K562 (cell line): ENCODE measurements around the gene RAI14. TPM values are rescaled to one million over a fixed set of nuclear protein-coding genes. Genes with fewer than 3 reads are reported as not detected.

Experiments
- ATAC-seq: fragments of 200-7000 bp; cut with Tn5 transposase; 3 replicates; pipeline ENCODE4 v1.9.1; 2020; ENCODE audit warnings: moderate library complexity
- BruUV-seq: library from RNA; stranded (reverse); fragments of 400-500 nt; replicated peaks from 2 replicates; lab custom pipeline; 2021; lab: Mats Ljungman, UMichigan
- CTCF ChIA-PET: fragments of 300-600 bp; formaldehyde crosslinking; extraction: SDS; loops from one replicate; lab custom pipeline; 2021; ENCODE audit warnings: low intra/inter-chr PET ratio; lab: Yijun Ruan, JAX
- POLR2A ChIA-PET: fragments of 300-600, 350-650 bp; sonication (Branson Sonifier 250); formaldehyde crosslinking; extraction: SDS; loops from one replicate; lab custom pipeline; 2021; ENCODE audit warnings: antibody characterized with exemption, inconsistent platforms; lab: Yijun Ruan, JAX
- DNase-seq, 4 experiments: peaks; one replicate each; pipeline versions ENCODE4 v3.0.0 to v3.0.0-alpha.2; 2011 to 2018; ENCODE audit warnings: low spot score in 3 of 4, mixed read lengths in 3 of 4; ENCODE audit errors: extremely low read depth in 1 of 4
- FAIRE-seq: peaks from 2 replicates; lab custom pipeline; 2011; peaks lifted over from hg19 to GRCh38; lab: Jason Lieb, UNC
- H2AFZ ChIP-seq: 2 replicates; pipeline ENCODE4 v1.6.0; 2011; ENCODE audit warnings: low read depth, low read length, control low read depth, inconsistent platforms
- H3K27ac ChIP-seq: fragments of 200-600 bp; 3 replicates; pipeline ENCODE4 v1.8.0; 2011; ENCODE audit warnings: low read depth, mild to moderate bottlenecking, control low read depth, inconsistent platforms, low read length, moderate library complexity, mixed read lengths; ENCODE audit errors: extremely low read depth
- H3K27me3 ChIP-seq, 2 experiments: fragments of 300-600 bp in 1 of 2; 2 replicates in 1 of 2; 3 replicates in 1 of 2; pipeline versions ENCODE4 v1.6.0 to v1.8.0; 2011; ENCODE audit warnings: inconsistent platforms in 2 of 2, low read length in 2 of 2, mild to moderate bottlenecking in 1 of 2, mixed read lengths in 1 of 2, moderate library complexity in 1 of 2; ENCODE audit not compliant: control insufficient read depth in 2 of 2, insufficient read depth in 2 of 2
- H3K36me3 ChIP-seq: fragments of 300-600 bp; 3 replicates; pipeline ENCODE4 v1.8.0; 2011; ENCODE audit warnings: mild to moderate bottlenecking, low read length, inconsistent platforms; ENCODE audit not compliant: control insufficient read depth, insufficient read depth
- H3K4me1 ChIP-seq, 2 experiments: fragments of 200-600 bp in 1 of 2; replicated peaks in 1 of 2; 2 replicates in 1 of 2; 3 replicates in 1 of 2; pipeline versions ENCODE4 v1.5.1 to v1.8.0; 2011; ENCODE audit warnings: inconsistent platforms in 2 of 2, low read length in 2 of 2, mild to moderate bottlenecking in 1 of 2, mixed read lengths in 1 of 2, moderate library complexity in 1 of 2; ENCODE audit not compliant: control insufficient read depth in 2 of 2, insufficient read depth in 2 of 2
- H3K4me2 ChIP-seq: 2 replicates; pipeline ENCODE4 v1.6.1; 2011; ENCODE audit warnings: low read length, control low read depth, inconsistent platforms, mixed read lengths; ENCODE audit not compliant: insufficient read depth
- H3K4me3 ChIP-seq: fragments of 200-600 bp; sonication (generic), shearing (Covaris generic); 2 replicates; pipeline ENCODE4 v1.5.1; 2016; ENCODE audit warnings: control low read depth, inconsistent platforms
- H3K79me2 ChIP-seq: fragments of 200-600 bp; 3 replicates; pipeline ENCODE4 v1.8.0; 2011; ENCODE audit warnings: low read length, inconsistent platforms; ENCODE audit not compliant: control insufficient read depth, insufficient read depth
- H3K9ac ChIP-seq, 2 experiments: 2 replicates each; pipeline versions ENCODE4 v1.6.0 to v1.6.1; 2011; ENCODE audit warnings: low read depth in 2 of 2, low read length in 2 of 2, control low read depth in 1 of 2, inconsistent platforms in 1 of 2, mild to moderate bottlenecking in 1 of 2, mixed read lengths in 1 of 2; ENCODE audit not compliant: insufficient read depth in 1 of 2
- H3K9me1 ChIP-seq: one replicate; pipeline ENCODE4 v1.6.0; 2011; ENCODE audit warnings: inconsistent platforms, mild to moderate bottlenecking, low read length, moderate library complexity; ENCODE audit not compliant: control insufficient read depth, insufficient read depth
- H3K9me3 ChIP-seq: replicated peaks from 2 replicates; pipeline ENCODE4 v1.5.1; 2011; ENCODE audit warnings: low read depth, low read length, inconsistent platforms; ENCODE audit not compliant: control insufficient read depth, insufficient read depth
- H4K20me1 ChIP-seq: replicated peaks from 2 replicates; pipeline ENCODE4 v1.6.1; 2011; ENCODE audit warnings: low read length, inconsistent platforms, mixed read lengths; ENCODE audit not compliant: control insufficient read depth, insufficient read depth
- FOXJ2 ChIP-seq: fragments of 200-800 bp; sonication (Bioruptor generic); IDR thresholded peaks from 2 replicates; pipeline ENCODE4 v1.6.1; 2016; ENCODE audit warnings: missing genetic modification characterization, missing compliant biosample characterization
- FOXK2 ChIP-seq, 2 experiments: fragments of 450-650 bp; IDR thresholded peaks in 1 of 2; conservative IDR thresholded peaks in 1 of 2; 2 replicates each; pipeline ENCODE4 v1.6.1; 2016; ENCODE audit warnings: low read depth in 2 of 2, mild to moderate bottlenecking in 1 of 2
- GABPB1 ChIP-seq: sonication (generic); formaldehyde crosslinking; IDR thresholded peaks from 2 replicates; pipeline ENCODE4 v1.8.0; 2022; ENCODE audit warnings: mild to moderate bottlenecking, missing genetic modification reagents
- HOXB6 ChIP-seq: fragments of 250-450 bp; sonication (Bioruptor Pico); IDR thresholded peaks from 2 replicates; pipeline ENCODE4 v1.5.1; 2022; ENCODE audit warnings: mild to moderate bottlenecking, borderline replicate concordance
- LARP7 ChIP-seq: fragments of 450-650 bp; IDR thresholded peaks from 2 replicates; pipeline ENCODE4 v1.6.1; 2016
- MAZ ChIP-seq, 2 experiments: fragments of 450-650 bp in 1 of 2; sonication (generic) in 1 of 2; formaldehyde crosslinking; IDR thresholded peaks in 1 of 2; conservative IDR thresholded peaks in 1 of 2; 2 replicates each; pipeline versions ENCODE4 v1.4.0 to v1.5.0; 2020; ENCODE audit warnings: mild to moderate bottlenecking in 1 of 2, missing genetic modification reagents in 1 of 2
- NFATC3 ChIP-seq: fragments of 450-650 bp; IDR thresholded peaks from 2 replicates; pipeline ENCODE4 v1.6.1; 2017; ENCODE audit warnings: mild to moderate bottlenecking
- NUFIP1 ChIP-seq: fragments of 450-650 bp; IDR thresholded peaks from 2 replicates; pipeline ENCODE4 v1.6.1; 2018; ENCODE audit not compliant: partially characterized antibody
- ZFP1 ChIP-seq: fragments of 450-650 bp; formaldehyde crosslinking; IDR thresholded peaks from 2 replicates; pipeline ENCODE4 v1.4.0; 2020; ENCODE audit warnings: mild to moderate bottlenecking, mixed read lengths
- ZNF76 ChIP-seq: fragments of 250-450 bp; sonication (Bioruptor Pico); IDR thresholded peaks from 2 replicates; pipeline ENCODE4 v1.4.0; 2020; ENCODE audit warnings: mild to moderate bottlenecking, moderate library complexity, borderline replicate concordance
- WGBS: fragments of 100-300 bp; shearing (Covaris generic); methylation state at CpG from one replicate; pipeline ENCODE4 v1.1.6; 2016; ENCODE audit warnings: low coverage, mixed read lengths; ENCODE audit not compliant: insufficient coverage; ENCODE audit errors: missing lambda C conversion rate; 5-methylcytosine and 5-hydroxymethylcytosine counted together
- in situ Hi-C: fragments of 300-500 bp; cut with MboI; formaldehyde crosslinking; loops from 4 replicates; pipeline ENCODE4 v1.15.0; 2018; ENCODE audit warnings: inconsistent platforms, mixed read lengths
- intact Hi-C: fragments of 100-400 bp; cut with micrococcal nuclease; formaldehyde crosslinking; loops from 2 replicates; pipeline ENCODE4 v1.14.2; 2022
- polyA plus RNA-seq, 8 experiments: library from polyadenylated mRNA; depleted of rRNA in 4 of 8; stranded (reverse) in 5 of 8; unstranded in 3 of 8; fragments of >200 nt; fragmentation: Nextera tagmentation in 2 of 8; fragmentation: Illumina TruSeq in 1 of 8; extraction: Ambion mirVana in 2 of 8; extraction: Trizol in 1 of 8; gene quantifications; 2 replicates each; pipeline versions ENCODE4 v1.2.1 to v1.2.3, GENCODE V29; 2011 to 2014; ENCODE audit warnings: inconsistent platforms in 1 of 8, missing spikeins in 1 of 8
- total RNA-seq, 7 experiments: library from RNA; depleted of rRNA in 6 of 7; stranded (reverse); fragments of >200 nt in 6 of 7; fragmentation: Illumina TruSeq in 2 of 7; extraction: Trizol in 2 of 7; gene quantifications; 2 replicates each; pipeline versions ENCODE4 v1.2.1 to v1.2.3, GENCODE V29; 2011 to 2021; ENCODE audit warnings: low replicate concordance in 1 of 7
- TF ChIP-seq, protein P1 (sequence below), 2 experiments: fragments of 150-350 bp in 1 of 2; IDR thresholded peaks; 2 replicates each; pipeline ENCODE4 v1.6.1; 2012 to 2016; ENCODE audit warnings: low read depth in 2 of 2, low read length in 2 of 2, mild to moderate bottlenecking in 1 of 2, moderate library complexity in 1 of 2
- TF ChIP-seq, protein P2 (sequence below): sonication (generic); formaldehyde crosslinking; IDR thresholded peaks from 2 replicates; pipeline ENCODE4 v1.8.1; 2023; ENCODE audit warnings: mild to moderate bottlenecking, missing genetic modification reagents
- TF ChIP-seq, protein P3 (sequence below): sonication (generic); formaldehyde crosslinking; IDR thresholded peaks from 2 replicates; pipeline ENCODE4 v1.8.1; 2022; ENCODE audit warnings: missing genetic modification reagents

RAI14 gene
- total and polyA plus RNA-seq, 9 of the 15 experiments (the other 6 are each of a cell fraction or from before 2014, with no cell fraction given): 11.3 to 82.5 (median 34.8) TPM

DNA sequence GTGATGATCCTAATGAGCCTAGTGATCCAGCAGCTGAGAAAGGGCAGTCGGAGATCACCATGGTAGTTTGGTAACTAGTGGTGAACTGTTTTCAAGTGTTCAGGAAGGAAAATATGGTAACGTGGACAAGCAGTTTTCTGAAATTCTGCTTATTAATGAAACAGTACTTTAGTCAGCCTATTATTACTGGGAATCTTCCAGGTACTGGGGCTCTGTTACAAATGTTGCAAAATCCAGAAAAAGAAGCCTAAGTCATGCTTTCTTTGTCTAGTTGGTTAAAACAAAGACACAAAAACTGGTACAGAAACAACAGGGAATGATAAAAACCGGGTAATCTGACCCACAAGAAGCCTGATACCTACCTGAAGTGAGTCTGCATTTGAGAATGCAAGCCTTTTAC lies 201.0 kb downstream of the RAI14 start:
- 29% methylated on average over 3 of the region's 3 CpGs for WGBS

More for the DNA sequence above, 201.0 kb downstream of the RAI14 start:
- Histone ChIP-seq H3K27me3 (no peaks in the 10 kb centered on the region), H3K36me3 (no peaks in the 10 kb centered on the region), H4K20me1 (no peaks in the 10 kb centered on the region), H3K4me2 (no peak overlapping the region), H3K27ac (no peak overlapping the region), H3K4me3 (no peak overlapping the region), H3K79me2 (no peaks in the 10 kb centered on the region), H2AFZ (no peak overlapping the region), H3K9me3 (no peaks in the 10 kb centered on the region), H3K9me1 (no peaks in the 10 kb centered on the region), H3K9ac (no peak overlapping the region), H3K4me1 (no peaks in the 10 kb centered on the region)
- DNase-seq (no peak), FAIRE-seq (no peak), ATAC-seq (no peak)
- no peak for TF ChIP-seq NUFIP1
- no peak for TF ChIP-seq MAZ (CRISPR knock-in tag; conservative IDR thresholded peaks at IDR 0.05 in 1 of 2, IDR thresholded peaks at IDR 0.05 in 1 of 2)
- no peak for TF ChIP-seq FOXJ2
- TF ChIP-seq ZFP1 (CRISPR knock-in tag): no peak
- TF ChIP-seq LARP7: no peak
- TF ChIP-seq HOXB6 (CRISPR knock-in tag): no peak
- no peak for TF ChIP-seq FOXK2 (conservative IDR thresholded peaks at IDR 0.05 in 1 of 2, IDR thresholded peaks at IDR 0.05 in 1 of 2; ENCODE audit: low read depth in 2 of 2)
- TF ChIP-seq ZNF76 (CRISPR knock-in tag): no peak
- TF ChIP-seq, protein P1, sequence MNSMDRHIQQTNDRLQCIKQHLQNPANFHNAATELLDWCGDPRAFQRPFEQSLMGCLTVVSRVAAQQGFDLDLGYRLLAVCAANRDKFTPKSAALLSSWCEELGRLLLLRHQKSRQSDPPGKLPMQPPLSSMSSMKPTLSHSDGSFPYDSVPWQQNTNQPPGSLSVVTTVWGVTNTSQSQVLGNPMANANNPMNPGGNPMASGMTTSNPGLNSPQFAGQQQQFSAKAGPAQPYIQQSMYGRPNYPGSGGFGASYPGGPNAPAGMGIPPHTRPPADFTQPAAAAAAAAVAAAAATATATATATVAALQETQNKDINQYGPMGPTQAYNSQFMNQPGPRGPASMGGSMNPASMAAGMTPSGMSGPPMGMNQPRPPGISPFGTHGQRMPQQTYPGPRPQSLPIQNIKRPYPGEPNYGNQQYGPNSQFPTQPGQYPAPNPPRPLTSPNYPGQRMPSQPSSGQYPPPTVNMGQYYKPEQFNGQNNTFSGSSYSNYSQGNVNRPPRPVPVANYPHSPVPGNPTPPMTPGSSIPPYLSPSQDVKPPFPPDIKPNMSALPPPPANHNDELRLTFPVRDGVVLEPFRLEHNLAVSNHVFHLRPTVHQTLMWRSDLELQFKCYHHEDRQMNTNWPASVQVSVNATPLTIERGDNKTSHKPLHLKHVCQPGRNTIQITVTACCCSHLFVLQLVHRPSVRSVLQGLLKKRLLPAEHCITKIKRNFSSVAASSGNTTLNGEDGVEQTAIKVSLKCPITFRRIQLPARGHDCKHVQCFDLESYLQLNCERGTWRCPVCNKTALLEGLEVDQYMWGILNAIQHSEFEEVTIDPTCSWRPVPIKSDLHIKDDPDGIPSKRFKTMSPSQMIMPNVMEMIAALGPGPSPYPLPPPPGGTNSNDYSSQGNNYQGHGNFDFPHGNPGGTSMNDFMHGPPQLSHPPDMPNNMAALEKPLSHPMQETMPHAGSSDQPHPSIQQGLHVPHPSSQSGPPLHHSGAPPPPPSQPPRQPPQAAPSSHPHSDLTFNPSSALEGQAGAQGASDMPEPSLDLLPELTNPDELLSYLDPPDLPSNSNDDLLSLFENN (IDR thresholded peaks at IDR 0.05; ENCODE audit: low read depth in 2 of 2, low read length in 2 of 2): no peak
- TF ChIP-seq, protein P2, sequence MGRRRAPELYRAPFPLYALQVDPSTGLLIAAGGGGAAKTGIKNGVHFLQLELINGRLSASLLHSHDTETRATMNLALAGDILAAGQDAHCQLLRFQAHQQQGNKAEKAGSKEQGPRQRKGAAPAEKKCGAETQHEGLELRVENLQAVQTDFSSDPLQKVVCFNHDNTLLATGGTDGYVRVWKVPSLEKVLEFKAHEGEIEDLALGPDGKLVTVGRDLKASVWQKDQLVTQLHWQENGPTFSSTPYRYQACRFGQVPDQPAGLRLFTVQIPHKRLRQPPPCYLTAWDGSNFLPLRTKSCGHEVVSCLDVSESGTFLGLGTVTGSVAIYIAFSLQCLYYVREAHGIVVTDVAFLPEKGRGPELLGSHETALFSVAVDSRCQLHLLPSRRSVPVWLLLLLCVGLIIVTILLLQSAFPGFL (CRISPR knock-in tag): no peak
- TF ChIP-seq GABPB1 (CRISPR knock-in tag): no peak
- no peak for TF ChIP-seq NFATC3
- TF ChIP-seq, protein P3, sequence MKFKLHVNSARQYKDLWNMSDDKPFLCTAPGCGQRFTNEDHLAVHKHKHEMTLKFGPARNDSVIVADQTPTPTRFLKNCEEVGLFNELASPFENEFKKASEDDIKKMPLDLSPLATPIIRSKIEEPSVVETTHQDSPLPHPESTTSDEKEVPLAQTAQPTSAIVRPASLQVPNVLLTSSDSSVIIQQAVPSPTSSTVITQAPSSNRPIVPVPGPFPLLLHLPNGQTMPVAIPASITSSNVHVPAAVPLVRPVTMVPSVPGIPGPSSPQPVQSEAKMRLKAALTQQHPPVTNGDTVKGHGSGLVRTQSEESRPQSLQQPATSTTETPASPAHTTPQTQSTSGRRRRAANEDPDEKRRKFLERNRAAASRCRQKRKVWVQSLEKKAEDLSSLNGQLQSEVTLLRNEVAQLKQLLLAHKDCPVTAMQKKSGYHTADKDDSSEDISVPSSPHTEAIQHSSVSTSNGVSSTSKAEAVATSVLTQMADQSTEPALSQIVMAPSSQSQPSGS (CRISPR knock-in tag): no peak
- POLR2A ChIA-PET: interaction anchor here (0.6 kb wide), 1 partner anchor 34 kb away, joined by 3 read pairs; no protein-coding TSS in a partner anchor
- intact Hi-C loops: no loop called here
- in situ Hi-C loops: no loop called here
- no TSS peak for BruUV-seq
- CTCF ChIA-PET: no interaction called here
